NCI-H1436 (cell line): ENCODE measurements around the gene LHFPL6.

ENCODE experiments used
- DNase-seq: peaks from one replicate; lab custom pipeline; 2025; lab: John Stamatoyannopoulos, UW

Gene LHFPL6

DNA sequence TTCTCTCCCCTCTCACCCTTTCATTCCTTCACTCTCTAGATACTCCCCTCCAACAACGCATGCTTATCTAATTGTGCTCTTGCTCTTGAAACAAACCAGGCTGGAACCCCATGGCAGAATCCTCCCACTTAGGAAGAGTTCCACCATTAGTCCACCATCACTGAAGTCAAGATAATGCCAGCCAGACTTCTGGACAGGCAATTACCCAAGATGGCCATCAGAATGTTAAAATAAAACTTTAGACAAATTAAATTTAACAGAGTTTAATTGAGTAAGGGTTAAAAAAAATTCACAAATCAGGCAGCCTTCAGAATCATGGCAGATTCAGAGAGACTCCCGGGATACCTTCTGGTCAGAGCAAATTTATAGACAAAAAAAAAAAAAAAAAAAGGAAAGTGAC lies 221.5 kb downstream of the LHFPL6 start:
- no peak for DNase-seq

DNA sequence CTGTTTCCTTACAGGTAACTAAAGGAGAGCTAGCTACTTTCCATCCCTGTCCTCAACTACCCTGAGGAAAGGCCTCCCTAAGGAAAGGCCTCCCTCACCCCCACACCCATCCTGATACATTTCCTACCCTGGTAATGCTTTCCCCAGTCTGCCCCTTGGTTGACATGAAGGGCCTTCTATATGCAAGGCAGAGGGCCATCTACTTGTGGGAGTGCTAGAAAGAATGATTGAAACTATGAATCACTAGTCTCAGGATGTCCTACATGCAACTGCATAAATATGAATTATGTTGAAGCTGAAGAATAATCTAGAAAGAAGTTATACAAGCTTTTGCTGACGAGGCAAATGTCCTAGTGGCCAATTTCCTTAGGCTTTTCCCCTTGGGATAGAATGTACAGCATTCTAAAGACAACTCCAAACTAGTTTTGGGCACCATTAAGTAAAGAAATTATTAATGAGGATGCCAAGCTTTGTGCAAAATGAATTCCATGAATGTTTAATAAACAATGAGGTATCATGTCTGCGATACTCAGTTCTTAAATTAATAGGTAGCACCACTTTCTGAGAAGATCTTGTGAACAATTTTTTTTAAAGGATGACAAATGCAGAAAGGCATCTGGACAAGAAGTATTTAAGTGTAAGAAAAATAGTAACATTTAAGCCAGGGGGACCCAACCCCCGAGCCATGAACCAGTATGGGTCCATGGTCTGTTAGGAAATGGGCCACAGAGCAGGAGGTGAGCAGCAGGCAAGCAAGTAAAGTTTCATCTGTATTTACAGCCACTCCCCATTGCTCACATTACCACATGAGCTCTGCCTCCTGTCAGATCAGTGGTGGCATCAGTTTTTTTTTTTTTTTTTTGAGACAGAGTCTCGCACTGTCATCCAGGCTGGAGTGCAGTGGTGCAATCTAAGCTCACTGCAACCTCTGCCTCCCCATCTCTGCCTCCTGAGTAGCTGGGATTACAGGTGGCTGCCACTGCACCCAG lies 223.0 kb downstream of the LHFPL6 start:
- no peak for DNase-seq

DNA sequence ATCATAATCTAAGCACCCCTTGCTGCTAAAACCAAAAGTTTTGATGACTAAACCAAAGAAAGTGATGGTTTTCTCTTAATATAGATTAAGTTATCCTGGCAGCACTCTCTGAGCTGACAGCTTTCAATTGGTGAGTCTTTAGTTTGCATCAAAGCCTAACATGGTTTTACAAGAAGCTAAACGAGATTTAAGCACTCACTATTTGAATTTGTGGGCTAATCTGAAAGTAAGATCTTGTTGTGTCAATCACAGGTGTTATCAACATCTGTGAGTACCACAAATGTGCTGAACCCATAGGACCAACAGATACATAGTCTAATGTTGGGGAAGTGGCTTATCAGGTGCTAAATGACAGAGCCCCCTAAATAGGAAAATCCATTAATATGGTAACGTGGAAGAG lies 223.9 kb downstream of the LHFPL6 start:
- no peak for DNase-seq

DNA sequence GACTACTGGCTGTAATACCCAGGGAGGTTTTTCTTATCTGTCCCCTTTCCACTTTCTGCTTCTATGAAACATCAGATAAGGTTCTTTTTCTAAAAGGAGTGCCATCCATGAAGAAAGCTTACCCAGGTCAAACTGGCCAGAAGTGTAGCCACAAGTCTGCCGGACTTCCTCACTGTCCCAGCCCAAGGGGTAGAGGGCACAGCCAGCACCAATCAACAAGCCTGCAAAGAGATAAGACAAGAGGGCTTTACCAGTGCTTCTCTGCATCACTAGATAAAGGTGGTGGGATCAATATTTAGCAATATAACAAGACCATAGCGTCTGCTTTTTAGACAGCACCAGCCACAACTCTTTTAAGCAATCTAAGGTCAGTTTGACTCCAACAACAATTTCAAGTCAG lies 224.7 kb downstream of the LHFPL6 start:
- no peak for DNase-seq

DNA sequence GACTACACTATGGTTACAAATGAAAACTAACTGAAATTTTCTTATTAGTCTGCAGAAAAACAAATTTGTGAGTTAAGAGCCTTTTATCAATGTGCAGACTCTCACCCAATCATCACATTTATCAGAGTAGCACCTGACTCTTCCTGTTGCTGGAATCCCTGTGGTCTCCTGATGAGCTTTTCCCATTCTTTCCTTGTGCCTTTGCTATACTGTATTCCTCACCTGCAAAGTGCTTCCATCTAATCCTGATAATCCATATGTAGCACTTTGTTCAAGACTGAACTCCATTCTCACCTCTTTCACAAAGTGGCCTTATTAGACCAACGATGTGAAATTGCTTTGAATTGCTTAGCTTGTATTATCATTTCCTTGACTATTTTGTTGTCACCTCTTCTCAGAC lies 225.3 kb downstream of the LHFPL6 start:
- DNase-seq = no peak

DNA sequence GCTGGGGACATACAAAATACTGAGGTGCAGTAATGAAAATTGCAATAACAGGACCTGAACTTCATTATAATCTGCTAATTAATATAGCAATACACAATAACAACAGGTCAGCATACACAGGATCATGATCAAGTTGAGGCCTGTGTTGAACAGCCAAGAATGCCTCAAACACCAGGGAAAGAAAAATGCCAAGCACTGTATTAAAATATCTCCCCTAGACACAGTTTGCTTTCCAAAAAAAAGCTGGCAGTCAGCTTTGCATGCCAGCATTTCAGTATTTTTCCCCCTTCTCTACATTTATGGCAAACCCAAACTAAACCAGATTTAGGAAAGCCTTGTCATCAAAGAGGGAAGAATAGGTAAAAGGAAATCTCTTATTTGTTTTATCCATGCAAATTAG lies 226.9 kb downstream of the LHFPL6 start:
- no peak for DNase-seq

DNA sequence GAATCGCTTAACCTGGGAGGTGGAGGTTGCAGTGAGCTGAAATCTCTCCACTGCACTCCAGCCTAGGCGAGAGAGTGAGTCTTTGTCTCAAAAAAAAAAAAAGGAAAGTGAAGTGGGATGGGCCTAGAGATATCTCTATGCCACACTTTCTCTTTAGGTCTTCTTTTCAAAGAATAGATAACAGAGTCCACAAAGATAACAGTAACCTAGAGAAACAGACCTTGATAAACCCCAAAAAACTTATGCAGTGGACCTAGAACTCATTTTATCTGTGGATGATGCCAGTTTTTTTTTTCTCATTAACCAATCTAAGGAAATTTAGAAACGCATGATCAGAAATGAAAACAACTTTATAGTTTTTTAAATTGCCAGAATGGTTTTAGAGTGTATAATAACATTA lies 227.4 kb downstream of the LHFPL6 start:
- DNase-seq = no peak

DNA sequence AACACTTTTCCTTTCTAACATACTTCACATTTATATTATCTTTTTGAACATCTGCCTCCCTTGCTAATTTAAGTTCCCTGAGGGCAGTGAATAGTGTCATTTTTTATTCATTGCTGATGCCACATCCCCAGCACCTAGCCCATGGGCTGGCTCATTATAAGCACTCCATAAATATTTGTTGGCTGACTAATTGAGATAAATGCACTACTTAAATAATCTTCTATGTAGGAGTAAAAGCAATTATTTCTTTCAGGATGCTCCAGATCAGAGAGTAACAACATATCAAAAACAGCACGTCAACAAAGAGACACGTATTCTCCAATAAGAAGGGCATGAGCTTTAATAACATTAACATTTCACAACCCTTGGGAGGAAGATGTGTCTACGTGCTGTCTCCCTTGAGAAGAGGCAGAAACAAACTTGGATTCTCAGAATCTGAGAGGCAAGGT lies 228.2 kb downstream of the LHFPL6 start:
- no peak for DNase-seq

DNA sequence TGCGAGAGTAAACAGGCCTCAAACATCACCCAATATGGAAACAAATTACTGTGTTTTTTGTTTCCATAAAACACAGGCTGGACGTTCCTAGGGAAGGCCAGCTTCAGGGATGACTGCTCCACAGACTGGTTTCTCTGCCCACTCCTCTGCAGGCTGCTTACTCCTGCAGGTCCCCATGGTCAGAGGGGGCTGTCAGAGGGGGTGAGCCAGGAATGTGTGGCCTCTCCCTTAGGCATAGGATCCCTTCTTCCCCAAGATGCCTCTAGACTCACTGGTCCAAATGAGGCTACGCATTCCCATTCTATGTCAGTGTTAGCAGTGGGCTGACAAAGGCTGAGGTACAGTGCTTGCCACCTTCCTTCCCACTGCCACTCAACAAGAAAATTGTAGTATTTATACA lies 229.8 kb downstream of the LHFPL6 start:
- no peak for DNase-seq

DNA sequence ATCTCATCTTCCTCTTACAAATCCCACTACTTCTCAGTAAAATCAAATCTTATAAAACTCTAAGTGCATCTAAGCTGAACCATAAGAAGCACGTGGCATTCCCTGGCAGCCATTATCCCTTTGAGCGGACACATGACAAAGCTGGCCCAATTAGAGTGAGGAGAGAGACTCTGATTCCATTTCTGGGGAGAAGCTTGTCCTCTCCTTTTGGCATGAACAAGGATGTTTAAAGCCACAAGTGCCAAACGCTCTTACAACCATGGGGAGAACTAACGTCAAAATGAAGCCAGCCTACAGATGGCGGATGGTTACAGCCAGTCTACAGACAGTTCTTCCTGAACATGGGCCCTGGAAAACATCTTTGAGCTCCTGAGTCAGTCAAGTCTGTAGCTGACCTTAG lies 231.3 kb downstream of the LHFPL6 start:
- DNase-seq = no peak

DNA sequence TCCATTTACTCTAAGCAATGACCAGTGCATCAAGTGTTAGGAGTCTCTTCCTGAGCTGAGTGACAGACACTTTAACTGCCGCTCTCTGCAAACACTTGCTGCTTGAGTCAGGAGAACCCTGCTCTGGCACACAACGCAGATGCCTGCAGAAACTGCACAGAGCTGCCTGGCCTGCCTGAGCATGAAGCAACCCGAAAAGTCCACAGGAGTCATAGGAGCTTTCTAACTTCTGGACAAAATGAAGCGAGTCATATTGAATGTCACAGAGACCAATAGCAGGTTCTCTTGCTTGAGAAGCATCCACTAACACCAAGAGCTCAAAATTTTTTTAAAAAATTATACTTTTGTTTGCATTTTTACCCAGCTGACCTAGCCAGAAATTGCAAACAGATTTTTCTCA lies 232.4 kb downstream of the LHFPL6 start:
- no peak for DNase-seq

DNA sequence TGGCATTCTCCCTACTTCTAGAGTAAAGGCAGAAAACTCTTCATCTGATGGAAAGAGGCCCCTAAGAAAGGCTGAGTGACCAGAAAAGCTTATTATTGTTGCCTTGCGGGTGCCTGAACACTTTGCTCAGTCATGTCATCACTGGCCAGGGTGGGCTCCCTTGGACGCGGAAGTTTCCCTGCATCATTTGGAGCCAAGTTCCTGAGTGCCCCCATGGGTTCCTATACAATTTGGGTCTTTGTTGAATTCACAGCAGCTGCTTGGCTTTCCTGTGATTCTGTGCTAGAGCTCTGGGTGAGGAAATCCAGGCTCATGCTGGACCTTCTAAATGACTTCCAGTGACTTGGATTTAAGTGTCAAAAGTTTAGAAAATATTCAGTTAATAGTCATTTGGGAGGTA lies 232.9 kb downstream of the LHFPL6 start:
- no peak for DNase-seq

DNA sequence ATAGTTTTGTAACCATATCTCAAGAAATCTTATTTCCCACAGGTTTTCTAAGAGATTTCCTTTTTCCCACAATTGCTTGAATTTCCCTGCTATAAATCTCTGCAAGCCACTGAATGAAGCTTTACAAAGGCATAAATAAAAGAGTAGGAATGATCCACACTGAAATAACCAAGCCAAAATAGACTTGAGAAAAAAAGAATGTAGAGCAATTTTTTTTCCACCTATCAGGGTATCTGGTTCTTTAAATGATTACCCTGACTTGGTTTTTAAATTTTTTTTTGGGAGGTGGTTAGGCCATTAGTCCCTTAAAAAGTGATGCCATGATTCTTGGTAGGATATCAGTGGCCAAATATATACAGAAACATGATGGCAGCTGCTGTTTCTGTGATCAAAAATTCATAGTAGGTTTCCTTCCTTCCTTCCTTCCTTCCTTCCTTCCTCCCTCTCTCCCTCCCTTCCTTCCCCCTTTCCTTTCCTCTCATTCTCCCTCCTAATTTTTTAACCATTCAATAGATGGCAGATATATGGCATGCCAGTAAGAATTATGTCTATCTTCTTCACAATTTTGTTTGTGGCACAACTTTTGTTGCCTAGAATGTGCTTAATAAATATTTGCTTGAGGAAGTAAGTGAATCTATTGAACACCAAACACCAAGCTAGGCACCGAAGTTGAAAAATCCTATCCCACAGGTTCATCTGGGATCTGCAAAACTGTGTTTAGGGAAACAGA lies 233.7 kb downstream of the LHFPL6 start:
- no peak for DNase-seq

DNA sequence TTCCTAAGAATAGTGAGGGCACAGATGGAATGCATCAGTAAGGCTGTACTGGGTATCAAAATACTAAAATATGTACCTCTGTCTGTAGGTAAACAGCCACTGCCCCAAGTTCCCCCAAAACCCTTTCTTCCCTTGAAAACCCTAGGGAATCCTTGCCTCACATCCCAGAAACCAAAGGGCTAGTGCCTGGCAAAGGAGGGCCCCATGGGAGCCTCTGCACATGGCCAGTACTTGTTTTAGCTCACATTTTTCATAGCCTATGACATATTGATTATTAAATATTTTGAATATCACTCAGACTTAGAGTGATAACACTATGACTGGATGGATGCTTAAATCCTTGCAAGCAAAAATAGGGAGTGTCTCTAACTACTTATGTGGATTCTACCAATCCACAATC lies 237.1 kb downstream of the LHFPL6 start:
- no peak for DNase-seq

DNA sequence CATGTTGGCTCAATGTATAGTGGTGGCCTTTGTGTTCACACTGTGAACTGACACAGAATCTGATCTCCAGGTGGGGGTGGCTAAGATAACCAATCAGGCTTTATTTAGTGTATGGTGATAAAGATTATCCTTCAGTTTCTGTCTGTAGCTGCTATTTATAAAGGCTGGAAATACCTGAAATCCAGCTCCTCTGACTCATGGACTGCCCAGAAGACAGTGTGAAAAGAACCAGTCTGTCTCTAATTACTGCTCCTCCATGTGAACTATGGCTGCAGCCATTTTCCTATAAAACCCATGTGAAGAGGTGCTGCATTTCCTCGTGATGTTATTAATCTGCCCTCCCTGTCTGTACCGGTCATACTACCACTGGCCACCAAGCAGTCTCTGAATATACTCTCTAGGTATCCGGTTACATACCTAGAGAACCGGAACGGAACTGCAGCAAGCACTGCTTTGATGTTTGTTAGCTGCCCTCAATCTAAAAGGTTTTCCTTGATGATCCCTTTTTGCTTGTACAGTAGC lies 238.0 kb downstream of the LHFPL6 start:
- DNase-seq = no peak

DNA sequence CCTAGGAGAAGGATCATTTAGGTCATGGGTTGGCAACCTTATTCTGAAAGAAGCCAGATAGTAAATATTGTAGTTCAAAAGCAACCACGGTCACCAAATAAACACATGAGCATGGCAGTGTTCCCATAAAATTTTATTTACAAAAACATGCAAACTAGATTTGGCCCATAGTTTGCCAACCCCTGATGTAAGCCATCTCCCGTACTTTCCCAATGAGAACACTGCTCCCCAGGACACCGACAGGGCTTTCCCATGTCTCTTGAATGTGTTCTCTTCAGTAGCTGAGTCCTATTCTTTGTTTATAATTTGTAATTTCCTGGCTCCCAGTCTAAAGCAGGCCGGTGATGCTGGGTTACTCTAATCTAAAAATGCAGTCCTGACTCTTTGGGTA lies 239.6 kb downstream of the LHFPL6 start:
- DNase-seq = no peak

DNA sequence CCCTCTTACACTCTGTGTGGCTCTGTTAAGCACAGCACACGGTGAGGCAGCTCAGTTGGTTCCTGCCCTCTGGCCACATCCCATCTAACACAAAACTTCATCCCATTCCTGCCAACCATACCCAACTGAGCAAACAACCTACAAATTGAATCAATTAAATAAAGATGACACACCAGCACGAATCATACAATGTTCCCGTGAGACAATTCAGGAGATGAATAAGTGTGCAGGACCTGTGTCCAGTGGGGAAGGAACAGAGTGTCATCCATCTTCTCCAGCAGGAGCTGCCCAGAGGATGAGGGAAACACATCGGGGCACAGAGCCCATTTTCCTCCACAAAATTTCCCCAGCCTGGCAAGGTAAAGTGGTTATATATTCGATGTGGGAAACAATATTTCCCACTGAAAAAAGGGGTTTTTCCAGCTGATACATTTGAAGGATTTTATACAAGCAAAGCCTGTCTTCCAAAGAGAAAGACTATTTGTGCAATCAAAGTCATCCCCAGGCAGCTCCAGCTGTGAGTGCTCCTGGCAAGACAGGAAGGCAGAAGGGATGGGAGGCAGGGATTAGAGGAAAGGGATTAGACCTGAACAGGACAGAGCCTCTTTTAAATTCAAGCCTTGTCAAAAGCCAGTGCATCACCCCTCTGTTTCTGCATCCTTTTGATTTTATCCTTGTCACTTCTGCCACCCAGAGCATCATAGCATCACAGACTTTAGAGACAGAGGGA lies 240.2 kb downstream of the LHFPL6 start:
- no peak for DNase-seq

DNA sequence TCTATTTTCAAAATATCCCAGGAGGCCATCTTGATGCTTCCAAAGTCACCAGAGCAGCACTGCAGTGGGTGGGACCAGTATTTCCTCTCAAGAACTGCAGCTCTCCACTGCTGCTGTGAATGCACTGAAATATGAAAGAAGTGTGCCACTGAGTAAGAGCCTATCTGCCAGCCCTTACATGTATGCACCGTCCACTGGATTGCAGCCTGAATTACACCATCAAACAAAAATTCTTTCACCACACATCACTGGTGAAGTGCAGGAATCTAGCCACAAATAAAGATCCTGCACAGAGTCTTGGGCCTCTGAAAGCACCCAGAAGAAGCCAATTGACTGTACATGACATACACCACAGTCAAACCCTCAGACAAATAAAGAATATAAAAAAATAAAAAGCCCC lies 249.0 kb downstream of the LHFPL6 start:
- no peak for DNase-seq

DNA sequence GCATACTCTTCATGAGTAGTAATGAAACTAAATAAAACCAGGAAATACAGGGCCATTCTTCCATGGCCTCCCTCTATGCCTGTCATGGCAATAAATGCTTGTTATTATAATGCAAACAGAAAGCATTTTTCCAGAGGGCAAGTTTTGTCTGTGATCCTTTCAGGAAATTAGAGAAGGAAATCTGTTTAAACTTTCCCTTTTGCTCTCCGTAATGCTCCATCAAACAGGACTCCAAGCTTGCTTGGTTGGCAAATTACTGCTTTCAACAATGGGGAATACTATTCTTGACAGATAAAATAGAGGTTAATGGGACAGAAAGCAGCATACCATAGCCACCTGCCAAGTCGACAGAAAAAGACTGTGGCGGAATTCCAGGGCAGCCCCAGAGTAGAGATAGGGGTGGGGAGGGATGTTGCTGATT lies 252.5 kb downstream of the LHFPL6 start:
- no peak for DNase-seq

DNA sequence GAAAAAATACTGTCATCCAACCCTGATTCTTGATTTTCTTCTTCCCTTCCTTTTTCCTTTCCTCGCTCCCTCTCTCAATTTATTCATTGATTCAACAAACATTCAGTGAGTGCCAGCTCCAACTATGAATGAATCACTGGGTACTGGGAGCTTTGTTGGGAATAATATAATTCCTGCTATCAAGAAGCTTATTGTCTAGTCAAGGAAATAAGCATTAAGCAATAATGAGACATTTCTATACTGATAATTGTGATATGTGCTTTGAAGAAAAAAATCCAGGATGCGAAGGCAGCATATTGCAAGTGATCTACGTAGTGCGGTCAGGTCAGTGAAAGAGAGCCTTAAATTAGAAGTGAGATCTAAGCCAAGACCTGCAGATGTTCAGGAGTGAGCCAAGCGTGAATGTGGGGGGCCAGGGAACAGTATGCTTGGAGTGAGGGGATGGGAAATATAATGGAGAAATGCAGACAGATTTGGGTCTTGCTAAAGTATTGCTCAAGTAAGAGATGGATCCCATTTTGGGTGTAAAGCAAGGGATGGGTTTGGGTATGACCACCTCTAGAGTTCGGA lies 253.5 kb downstream of the LHFPL6 start:
- no peak for DNase-seq

DNA sequence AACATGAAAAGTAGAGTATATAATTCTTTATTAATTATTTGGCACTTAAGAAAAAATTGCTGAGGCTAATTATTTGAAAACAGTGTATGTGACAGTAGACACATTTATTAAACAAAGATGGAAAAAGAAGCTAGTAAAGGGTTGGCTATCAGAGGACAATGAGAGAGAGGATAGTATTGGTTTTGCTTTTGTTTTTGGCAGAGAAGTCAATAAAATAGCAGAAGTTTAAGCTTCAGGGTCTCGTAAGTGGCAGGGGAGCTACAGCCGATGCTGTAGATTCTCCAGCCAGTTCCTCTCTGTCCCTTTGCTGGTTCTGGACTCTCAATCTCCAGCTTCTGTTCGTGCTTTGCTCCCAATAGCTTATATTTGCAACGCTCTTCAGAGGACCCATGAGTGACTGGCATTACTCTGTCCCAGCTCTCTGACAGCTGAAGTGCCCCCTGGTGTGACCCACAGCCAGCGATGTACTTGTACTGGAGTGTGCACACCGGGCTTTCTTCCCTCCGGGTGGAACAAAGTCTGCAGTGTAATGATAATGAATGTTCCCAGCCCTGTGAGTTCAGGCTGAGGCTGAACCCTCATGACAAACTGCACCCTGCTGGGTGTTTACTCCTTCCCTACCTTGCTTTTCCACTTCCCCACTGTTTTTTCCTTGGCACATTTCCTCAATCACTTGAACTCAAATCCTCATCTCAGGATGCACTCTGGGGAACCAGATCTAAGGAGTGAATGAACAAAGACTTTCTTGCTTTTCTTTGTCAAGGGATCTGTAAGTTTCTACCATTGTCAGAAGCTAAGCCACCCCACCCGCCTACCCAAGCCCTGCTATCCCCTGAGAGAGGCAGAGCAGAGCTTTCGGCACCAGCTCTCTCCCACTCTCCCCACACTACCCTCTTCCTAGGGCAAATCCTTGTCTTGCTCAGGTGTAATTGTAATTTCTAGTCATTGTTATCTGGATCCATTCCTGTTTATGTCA lies 254.8 kb downstream of the LHFPL6 start:
- DNase-seq = no peak
